Heart right ventricle (tissue), 16 donors: Measurements from ENCODE around the gene VASN. TPM values are rescaled to one million over a fixed set of nuclear protein-coding genes. Genes with fewer than 3 reads are reported as not detected.
A peak's percentile ranks its signal among the peaks of the same experiment; 100 is the strongest.

ENCODE experiments used
- ATAC-seq, 8 donors: fragments of 200-7000 bp; cut with Tn5 transposase; one replicate each; pipeline ENCODE4 v1.9.1; 2020; ENCODE audit warnings: mild to moderate bottlenecking in 8 of 8, moderate library complexity in 8 of 8, moderate number of reproducible peaks in 1 of 8
- DNase-seq, 2 donors: peaks; one replicate each; pipeline ENCODE4 v3.0.0-alpha.2; 2020
- H3K27ac ChIP-seq, 10 donors: fragments of 200-600 bp; sonication (generic) in 2 of 10; one replicate each; pipeline versions ENCODE4 v1.5.0 to v1.8.0; 2020 to 2022; ENCODE audit warnings: mild to moderate bottlenecking in 3 of 10
- H3K27me3 ChIP-seq, 7 donors: fragments of 200-600 bp; one replicate each; pipeline ENCODE4 v1.8.0; 2021 to 2022; ENCODE audit warnings: mild to moderate bottlenecking in 2 of 7
- H3K36me3 ChIP-seq, 9 donors: fragments of 200-600 bp; sonication (generic) in 1 of 9; one replicate each; pipeline versions ENCODE4 v1.5.0 to v1.8.0; 2020 to 2022; ENCODE audit warnings: mild to moderate bottlenecking in 2 of 9
- H3K4me1 ChIP-seq, 9 donors: fragments of 200-600 bp; sonication (generic) in 1 of 9; one replicate each; pipeline versions ENCODE4 v1.5.0 to v1.8.0; 2020 to 2022; ENCODE audit warnings: mild to moderate bottlenecking in 4 of 9
- H3K4me3 ChIP-seq, 10 donors: fragments of 200-600 bp; sonication (generic) in 2 of 10; one replicate each; pipeline versions ENCODE4 v1.5.0 to v1.8.0; 2020 to 2022; ENCODE audit warnings: mild to moderate bottlenecking in 7 of 10, moderate library complexity in 2 of 10
- H3K9me3 ChIP-seq, 11 donors: fragments of 200-600 bp in 10 of 11; sonication (generic) in 2 of 11; one replicate each; pipeline versions ENCODE4 v1.5.0 to v1.8.0; 2013 to 2022; ENCODE audit warnings: mild to moderate bottlenecking in 2 of 11, control low read depth in 1 of 11, moderate library complexity in 1 of 11
- CTCF ChIP-seq, 9 donors: fragments of 200-600 bp; sonication (generic) in 2 of 9; IDR thresholded peaks; one replicate each; pipeline versions ENCODE4 v1.5.0 to v1.8.0; 2021 to 2022; ENCODE audit warnings: antibody characterized with exemption in 9 of 9, mild to moderate bottlenecking in 5 of 9, moderate library complexity in 1 of 9
- WGBS, 2 donors: extraction: QIAGEN DNeasy Blood & Tissue Kit; methylation state at CpG; one replicate each; pipeline ENCODE4 v1.1.7; 2013; ENCODE audit warnings: inconsistent platforms in 1 of 2; 5-methylcytosine and 5-hydroxymethylcytosine counted together
- intact Hi-C, 10 donors: fragments of 100-400 bp; cut with DNase I; formaldehyde crosslinking; loops; one replicate each; pipeline versions ENCODE4 v1.11.1 to v1.14.2; 2022
- polyA plus RNA-seq, 2 donors: library from polyadenylated mRNA; stranded (reverse); fragments of 200-250 nt; gene quantifications; one replicate each; pipeline ENCODE4 v1.2.3, GENCODE V29; 2013
- total RNA-seq, 10 donors: library from RNA; stranded (reverse); fragmentation: NEBNext Ultra II Directional in 3 of 10; extraction: Animal tissue kit (Norgen Biotek cat#: 25700) in 3 of 10; gene quantifications; one replicate each; pipeline versions ENCODE4 v1.2.1 to v1.2.4, GENCODE V29; 2021 to 2023
- donor health status: Arrhythmogenic right ventricular cardiomyopathy.
- donor health status: ischemic (EF 13 %, LVEDD 7.1; RV severe dilation, severe dysfunction).
- donor health status: healthy with polysubstance abuse.
- donor health status: DM: no; HTN: yes; CAD: no.
- donor health status: DM: no; HTN: no; CAD: no.
- donor health status: ischemic (EF 25% LVEDD 6.9; RV normal size, moderate dysfunction).
- donor health status: ischemic (EF 25% LVEDD 5.7; RV mildly dilated, moderate dysfunction).
- donor health status: healthy.
- donor health status: DM: yes; HTN: yes; CAD: no.
- donor health status: Ischemic cardiomyopathy.
- donor health status: ischemic (EF 35%, LVEDD 5.7; RV mildly dilated, moderate dysfunction).
- donor health status: nonischemic (EF 11% LVEDD 7.7; RV severe dilation, severe dysfunction).
- donor health status: DM: yes; HTN: yes; CAD: no.
- donor health status: PGD.
- donor health status: ischemic (EF 29% LVEDD 5.4; RV normal size, mild dysfunction).
- donor health status: nonischemic (EF 23%, LVEDD 6.1; RV moderate dilation, normal function).

VASN gene
- total and polyA plus RNA-seq, 12 donors: 3.1 to 27.9 (median 6.0) TPM

- H3K36me3 ChIP-seq: peaks cover 0 to 19% (median 0%) of the 10 kb centered on the region in 9 donors
- TF ChIP-seq CTCF (IDR thresholded peaks at IDR 0.05): no peak
- peaks cover 33 to 84% (median 68%) of the 10 kb centered on the region in 9 donors for H3K4me1 ChIP-seq
- H3K4me3 ChIP-seq: peak overlapping the region; percentile 54 to 71 (median 62)
- 5 to 6% methylated on average over 41 to 43 of the region's 43 CpGs for WGBS, 2 donors
- DNase-seq: peak in 1 of 2 donors; percentile 29
- intact Hi-C loops: no loop called here
- ATAC-seq: peak in 3 of 8 donors; percentile 1 to 2 (median 2)
- H3K9me3 ChIP-seq: no peaks in the 10 kb centered on the region
- peak overlapping the region in 9 of 10 donors; percentile 76 to 88 (median 83) for H3K27ac ChIP-seq
- no peaks in the 10 kb centered on the region for H3K27me3 ChIP-seq
Observed at GRCh38 chr16:4372001-4372577, 441 bp downstream of the VASN start.

- ATAC-seq: peak in 1 of 8 donors; percentile 9
- intact Hi-C loops: no loop called here
- Histone ChIP-seq H3K9me3 (no peaks in the 10 kb centered on the region), H3K4me1 (peaks cover 39 to 91% (median 75%) of the 10 kb centered on the region in 9 donors), H3K27me3 (no peaks in the 10 kb centered on the region), H3K27ac (peak overlapping the region in 9 of 10 donors; percentile 76 to 88 (median 83)), H3K4me3 (peak overlapping the region; percentile 54 to 71 (median 62)), H3K36me3 (peaks cover 0 to 12% (median 0%) of the 10 kb centered on the region in 9 donors)
- peak in 1 of 2 donors; percentile 47 for DNase-seq
- 60 to 67% methylated on average over 10 of the region's 10 CpGs for WGBS, 2 donors
- no peak for TF ChIP-seq CTCF (IDR thresholded peaks at IDR 0.05)
Observed at GRCh38 chr16:4372578-4373355, 1.1 kb downstream of the VASN start.

- TF ChIP-seq CTCF (IDR thresholded peaks at IDR 0.05): no peak
- peaks cover 42 to 95% (median 81%) of the 10 kb centered on the region in 9 donors for H3K4me1 ChIP-seq
- H3K27me3 ChIP-seq: no peaks in the 10 kb centered on the region
- ATAC-seq: no peak
- H3K36me3 ChIP-seq: peaks cover 0 to 8% (median 0%) of the 10 kb centered on the region in 9 donors
- WGBS, 2 donors: 40 to 43% methylated on average over 9 of the region's 9 CpGs
- H3K4me3 ChIP-seq: peak overlapping the region; percentile 38 to 71 (median 62)
- intact Hi-C loops: no loop called here
- H3K9me3 ChIP-seq: no peaks in the 10 kb centered on the region
- peak overlapping the region in 9 of 10 donors; percentile 44 to 88 (median 83) for H3K27ac ChIP-seq
- DNase-seq: peak in 1 of 2 donors; percentile 26
Observed at GRCh38 chr16:4373356-4373908, 1.8 kb downstream of the VASN start.
